Stomach (tissue), 9 donors: ENCODE results near the gene R3HDM4. TPM values are rescaled to one million over a fixed set of nuclear protein-coding genes. Genes with fewer than 3 reads are reported as not detected.

Experiments used
- DNase-seq, 2 donors: peaks; one replicate each; pipeline versions ENCODE4 v3.0.0 to v3.0.0-alpha.2; 2013 to 2019
- H3K27ac ChIP-seq, 5 donors: fragments of 200-600 bp in 4 of 5; sonication (generic) in 4 of 5; one replicate each; pipeline ENCODE4 v1.5.1; 2013 to 2019; ENCODE audit warnings: mild to moderate bottlenecking in 1 of 5, moderate library complexity in 1 of 5
- H3K27me3 ChIP-seq, 3 donors: fragments of 200-600 bp; sonication (generic); one replicate each; pipeline ENCODE4 v1.5.1; 2017 to 2019; ENCODE audit warnings: mixed run types in 1 of 3
- H3K36me3 ChIP-seq, 4 donors: fragments of 200-600 bp; sonication (generic); 1 replicate in 3 of 4; 2 replicates in 1 of 4; pipeline ENCODE4 v1.5.1; 2016 to 2019
- H3K4me1 ChIP-seq, 4 donors: fragments of 200-600 bp; sonication (generic); one replicate each; pipeline ENCODE4 v1.5.1; 2016 to 2019
- H3K4me3 ChIP-seq, 4 donors: fragments of 200-600 bp; sonication (generic) in 3 of 4; one replicate each; pipeline ENCODE4 v1.5.1; 2016 to 2019; ENCODE audit warnings: mild to moderate bottlenecking in 1 of 4
- H3K9me3 ChIP-seq, 4 donors: fragments of 200-600 bp; sonication (generic); one replicate each; pipeline ENCODE4 v1.5.1; 2016 to 2019
- CTCF ChIP-seq, 7 experiments: fragments of 450-650 bp in 4 of 7; fragments of 200-600 bp in 3 of 7; sonication (generic) in 3 of 7; IDR thresholded peaks; one replicate each; pipeline ENCODE4 v1.5.1; 2016 to 2019; ENCODE audit warnings: antibody characterized with exemption in 7 of 7, control low read depth in 2 of 7, mild to moderate bottlenecking in 1 of 7
- EP300 ChIP-seq: sonication (generic); formaldehyde crosslinking; IDR thresholded peaks from one replicate; pipeline ENCODE4 v1.6.1; 2017; ENCODE audit warnings: antibody characterized with exemption
- POLR2A ChIP-seq, 4 donors: fragments of 450-650 bp; IDR thresholded peaks; one replicate each; pipeline ENCODE4 v1.6.1; 2016; ENCODE audit warnings: antibody characterized with exemption in 4 of 4, control low read depth in 2 of 4, mild to moderate bottlenecking in 1 of 4, moderate library complexity in 1 of 4
- POLR2AphosphoS5 ChIP-seq, 3 donors: sonication (generic); formaldehyde crosslinking; IDR thresholded peaks; one replicate each; pipeline ENCODE4 v1.6.1; 2016; ENCODE audit warnings: antibody characterized with exemption in 3 of 3
- WGBS, 5 donors: extraction: QIAGEN DNeasy Blood & Tissue Kit in 3 of 5; methylation state at CpG; one replicate each; pipeline versions ENCODE4 v1.1.5 to v1.1.7; 2013 to 2018; 5-methylcytosine and 5-hydroxymethylcytosine counted together
- intact Hi-C: fragments of 100-400 bp; cut with DNase I; formaldehyde crosslinking; loops from one replicate; pipeline ENCODE4 v1.15.1; 2023; ENCODE audit warnings: low total_unique reads
- polyA plus RNA-seq, 3 donors: library from polyadenylated mRNA; stranded (reverse); fragments of 200-250 nt; gene quantifications; one replicate each; pipeline ENCODE4 v1.2.3, GENCODE V29; 2013
- total RNA-seq, 5 donors: library from RNA; depleted of rRNA; stranded (reverse); fragments of >200 nt; gene quantifications; one replicate each; pipeline versions ENCODE4 v1.1.0 to v1.2.3, GENCODE V29; 2014 to 2016
- donor health status: healthy with polysubstance abuse.
- donor health status: Bipolar disorder and iron deficiency.
- donor health status: healthy.

R3HDM4 gene
- total and polyA plus RNA-seq, 8 donors, result 5.8 to 63.8 (median 48.4) TPM

- no peak for TF ChIP-seq CTCF (IDR thresholded peaks at IDR 0.05)
- no peak for DNase-seq
- Histone ChIP-seq H3K4me3 (no peak overlapping the region), H3K36me3 (peaks cover 31 to 73% (median 72%) of the 10 kb centered on the region in 4 donors), H3K9me3 (no peaks in the 10 kb centered on the region), H3K27ac (no peak overlapping the region), H3K27me3 (no peaks in the 10 kb centered on the region), H3K4me1 (peaks cover 5 to 24% (median 15%) of the 10 kb centered on the region in 4 donors)
- intact Hi-C loops, result no loop called here
- WGBS, 5 donors, result 86 to 91% (median 89%) methylated on average over 24 to 30 of the region's 30 CpGs
Observed at GRCh38 chr19:888581-889385, 24.2 kb downstream of the R3HDM4 start.

GRCh38 chr19:887599-887998 lies 25.4 kb downstream of the R3HDM4 start:
- 94 to 96% (median 95%) methylated on average over 10 of the region's 10 CpGs for WGBS, 5 donors
- intact Hi-C loops, result no loop called here
- H3K4me3 ChIP-seq, result no peak overlapping the region
- H3K27me3 ChIP-seq, result no peaks in the 10 kb centered on the region
- peaks cover 5 to 19% (median 15%) of the 10 kb centered on the region in 4 donors for H3K4me1 ChIP-seq
- H3K36me3 ChIP-seq, result peaks cover 39 to 85% (median 84%) of the 10 kb centered on the region in 4 donors
- TF ChIP-seq POLR2AphosphoS5 (IDR thresholded peaks at IDR 0.05) (no peak), CTCF (IDR thresholded peaks at IDR 0.05) (no peak), EP300 (no peak), POLR2A (IDR thresholded peaks at IDR 0.05) (no peak)
- H3K27ac ChIP-seq, result no peak overlapping the region
- no peaks in the 10 kb centered on the region for H3K9me3 ChIP-seq
- no peak for DNase-seq

GRCh38 chr19:887072-887471 lies 25.9 kb downstream of the R3HDM4 start:
- WGBS, 5 donors, result 83 to 88% (median 86%) methylated on average over 16 of the region's 16 CpGs

More at GRCh38 chr19:887072-887471, 25.9 kb downstream of the R3HDM4 start:
- TF ChIP-seq POLR2AphosphoS5 (IDR thresholded peaks at IDR 0.05) (no peak), POLR2A (IDR thresholded peaks at IDR 0.05) (no peak), CTCF (IDR thresholded peaks at IDR 0.05) (no peak), EP300 (no peak)
- intact Hi-C loops, result no loop called here
- Histone ChIP-seq H3K27me3 (no peaks in the 10 kb centered on the region), H3K36me3 (peaks cover 44 to 90% (median 89%) of the 10 kb centered on the region in 4 donors), H3K4me3 (no peak overlapping the region), H3K9me3 (no peaks in the 10 kb centered on the region), H3K4me1 (peaks cover 3 to 16% (median 12%) of the 10 kb centered on the region in 4 donors), H3K27ac (no peak overlapping the region)
- peak in 1 of 2 donors; percentile 55 for DNase-seq
